HCT116 (cell line): ENCODE data around the gene PPIH.

ENCODE experiments used
- ATF3 ChIP-seq: IDR thresholded peaks from 2 replicates; pipeline ENCODE4 v1.6.1; 2012
- EZH2 ChIP-seq: fragments of 200-600 bp; sonication (generic); IDR thresholded peaks from 2 replicates; pipeline ENCODE4 v1.6.1; 2017; ENCODE audit warnings: antibody characterized with exemption, mixed run types
- EZH2phosphoT487 ChIP-seq: fragments of 200-600 bp; IDR thresholded peaks from 2 replicates; pipeline ENCODE4 v1.6.1; 2018; ENCODE audit warnings: antibody characterized with exemption, borderline replicate concordance
- FOSL1 ChIP-seq: IDR thresholded peaks from 2 replicates; pipeline ENCODE4 v1.6.1; 2012; ENCODE audit warnings: low read depth
- JUND ChIP-seq: IDR thresholded peaks from 2 replicates; pipeline ENCODE4 v1.6.1; 2012
- MAX ChIP-seq: IDR thresholded peaks from 2 replicates; pipeline ENCODE4 v1.6.1; 2012
- POLR2A ChIP-seq: IDR thresholded peaks from 2 replicates; pipeline ENCODE4 v1.7.0; 2011; ENCODE audit warnings: borderline replicate concordance; ENCODE audit not compliant: insufficient read depth, insufficient read length; ENCODE audit errors: extremely low read depth
- POLR2AphosphoS5 ChIP-seq: IDR thresholded peaks from 2 replicates; pipeline ENCODE4 v1.6.1; 2011; ENCODE audit warnings: mild to moderate bottlenecking, low read depth, low read length, moderate library complexity
- SIN3A ChIP-seq: IDR thresholded peaks from 2 replicates; pipeline ENCODE4 v1.6.1; 2012; ENCODE audit warnings: low read depth
- SP1 ChIP-seq: IDR thresholded peaks from 2 replicates; pipeline ENCODE4 v1.6.1; 2012; ENCODE audit warnings: low read depth
- TCF7L2 ChIP-seq: IDR thresholded peaks from 2 replicates; pipeline ENCODE4 v1.7.0; 2011; ENCODE audit warnings: borderline replicate concordance, inconsistent platforms; ENCODE audit not compliant: insufficient read depth, insufficient read length; ENCODE audit errors: extremely low read depth
- ZNF274 ChIP-seq: fragments of 200-500 bp; sonication (Bioruptor generic); IDR thresholded peaks from 2 replicates; pipeline ENCODE4 v1.6.1; 2014; ENCODE audit warnings: mild to moderate bottlenecking, low read depth, low read length, inconsistent platforms
- TF ChIP-seq, protein P1 (sequence below), 3 experiments: fragments of 200-600 bp in 1 of 3; sonication (generic) in 1 of 3; IDR thresholded peaks in 2 of 3; conservative IDR thresholded peaks in 1 of 3; 2 replicates each; pipeline ENCODE4 v1.5.1; 2012 to 2017; ENCODE audit warnings: low read depth in 2 of 3, low read length in 2 of 3, antibody characterized with exemption in 1 of 3, borderline replicate concordance in 1 of 3, control low read depth in 1 of 3, mild to moderate bottlenecking in 1 of 3, mixed read lengths in 1 of 3, mixed run types in 1 of 3, moderate library complexity in 1 of 3; ENCODE audit not compliant: insufficient read depth in 1 of 3
- TF ChIP-seq, protein P2 (sequence below): IDR thresholded peaks from 2 replicates; pipeline ENCODE4 v1.6.1; 2012; ENCODE audit warnings: low read depth

GRCh38 chr1:42684139-42684538 is 25.9 kb downstream of the PPIH start:
- TF ChIP-seq, protein P1, sequence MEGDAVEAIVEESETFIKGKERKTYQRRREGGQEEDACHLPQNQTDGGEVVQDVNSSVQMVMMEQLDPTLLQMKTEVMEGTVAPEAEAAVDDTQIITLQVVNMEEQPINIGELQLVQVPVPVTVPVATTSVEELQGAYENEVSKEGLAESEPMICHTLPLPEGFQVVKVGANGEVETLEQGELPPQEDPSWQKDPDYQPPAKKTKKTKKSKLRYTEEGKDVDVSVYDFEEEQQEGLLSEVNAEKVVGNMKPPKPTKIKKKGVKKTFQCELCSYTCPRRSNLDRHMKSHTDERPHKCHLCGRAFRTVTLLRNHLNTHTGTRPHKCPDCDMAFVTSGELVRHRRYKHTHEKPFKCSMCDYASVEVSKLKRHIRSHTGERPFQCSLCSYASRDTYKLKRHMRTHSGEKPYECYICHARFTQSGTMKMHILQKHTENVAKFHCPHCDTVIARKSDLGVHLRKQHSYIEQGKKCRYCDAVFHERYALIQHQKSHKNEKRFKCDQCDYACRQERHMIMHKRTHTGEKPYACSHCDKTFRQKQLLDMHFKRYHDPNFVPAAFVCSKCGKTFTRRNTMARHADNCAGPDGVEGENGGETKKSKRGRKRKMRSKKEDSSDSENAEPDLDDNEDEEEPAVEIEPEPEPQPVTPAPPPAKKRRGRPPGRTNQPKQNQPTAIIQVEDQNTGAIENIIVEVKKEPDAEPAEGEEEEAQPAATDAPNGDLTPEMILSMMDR (IDR thresholded peaks at IDR 0.05 in 2 of 3, conservative IDR thresholded peaks at IDR 0.05 in 1 of 3; ENCODE audit: borderline replicate concordance in 1 of 3, insufficient read depth in 1 of 3, low read depth in 2 of 3, low read length in 2 of 3) = no peak
- TF ChIP-seq EZH2phosphoT487 (no peak), JUND (no peak), POLR2AphosphoS5 (no peak), ZNF274 (no peak), ATF3 (no peak), EZH2 (no peak), SIN3A (no peak), SP1 (no peak), POLR2A (no peak), FOSL1 (no peak), MAX (no peak), TCF7L2 (no peak)
- TF ChIP-seq, protein P2, sequence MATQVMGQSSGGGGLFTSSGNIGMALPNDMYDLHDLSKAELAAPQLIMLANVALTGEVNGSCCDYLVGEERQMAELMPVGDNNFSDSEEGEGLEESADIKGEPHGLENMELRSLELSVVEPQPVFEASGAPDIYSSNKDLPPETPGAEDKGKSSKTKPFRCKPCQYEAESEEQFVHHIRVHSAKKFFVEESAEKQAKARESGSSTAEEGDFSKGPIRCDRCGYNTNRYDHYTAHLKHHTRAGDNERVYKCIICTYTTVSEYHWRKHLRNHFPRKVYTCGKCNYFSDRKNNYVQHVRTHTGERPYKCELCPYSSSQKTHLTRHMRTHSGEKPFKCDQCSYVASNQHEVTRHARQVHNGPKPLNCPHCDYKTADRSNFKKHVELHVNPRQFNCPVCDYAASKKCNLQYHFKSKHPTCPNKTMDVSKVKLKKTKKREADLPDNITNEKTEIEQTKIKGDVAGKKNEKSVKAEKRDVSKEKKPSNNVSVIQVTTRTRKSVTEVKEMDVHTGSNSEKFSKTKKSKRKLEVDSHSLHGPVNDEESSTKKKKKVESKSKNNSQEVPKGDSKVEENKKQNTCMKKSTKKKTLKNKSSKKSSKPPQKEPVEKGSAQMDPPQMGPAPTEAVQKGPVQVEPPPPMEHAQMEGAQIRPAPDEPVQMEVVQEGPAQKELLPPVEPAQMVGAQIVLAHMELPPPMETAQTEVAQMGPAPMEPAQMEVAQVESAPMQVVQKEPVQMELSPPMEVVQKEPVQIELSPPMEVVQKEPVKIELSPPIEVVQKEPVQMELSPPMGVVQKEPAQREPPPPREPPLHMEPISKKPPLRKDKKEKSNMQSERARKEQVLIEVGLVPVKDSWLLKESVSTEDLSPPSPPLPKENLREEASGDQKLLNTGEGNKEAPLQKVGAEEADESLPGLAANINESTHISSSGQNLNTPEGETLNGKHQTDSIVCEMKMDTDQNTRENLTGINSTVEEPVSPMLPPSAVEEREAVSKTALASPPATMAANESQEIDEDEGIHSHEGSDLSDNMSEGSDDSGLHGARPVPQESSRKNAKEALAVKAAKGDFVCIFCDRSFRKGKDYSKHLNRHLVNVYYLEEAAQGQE = no peak
